HG03103 (cell line): ENCODE data around the gene CAMK1G.

Source experiments
- ATAC-seq: cut with Tn5 transposase; IDR thresholded peaks from one replicate; pipeline ENCODE4 v1.9.1; 2021; ENCODE audit warnings: low read depth; ENCODE audit not compliant: unreplicated experiment

The CAMK1G gene

DNA sequence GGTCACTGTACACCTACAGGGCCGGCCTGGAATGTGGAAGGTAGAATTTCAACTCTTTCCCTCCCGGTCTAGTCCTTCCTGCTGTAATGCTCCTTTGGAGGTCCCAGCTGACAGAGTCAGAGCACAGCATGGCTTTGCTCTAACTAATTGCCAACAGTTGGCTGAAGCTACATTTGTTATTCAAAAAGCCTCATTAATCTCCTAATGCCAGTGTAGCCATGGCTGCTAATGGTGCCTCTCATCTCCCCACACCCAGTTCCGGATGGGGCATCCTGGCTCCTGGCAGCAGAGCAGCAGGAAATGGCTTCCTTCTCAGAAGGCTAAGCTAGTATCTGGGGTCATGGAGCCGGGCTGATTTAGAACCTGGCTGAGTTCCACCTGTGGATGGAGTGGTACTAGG lies 18.7 kb upstream of the CAMK1G start:
- ATAC-seq: no peak

GRCh38 chr1:209565759-209566678 lies 17.5 kb upstream of the CAMK1G start:
- peak; percentile 86 for ATAC-seq

- no peak for ATAC-seq
These were observed 15.8 kb upstream of the CAMK1G start for GRCh38 chr1:209567698-209568175.

GRCh38 chr1:209569455-209570207 lies 13.9 kb upstream of the CAMK1G start:
- no peak for ATAC-seq

- no peak for ATAC-seq
These were observed 12.8 kb upstream of the CAMK1G start for GRCh38 chr1:209570743-209571142.

DNA sequence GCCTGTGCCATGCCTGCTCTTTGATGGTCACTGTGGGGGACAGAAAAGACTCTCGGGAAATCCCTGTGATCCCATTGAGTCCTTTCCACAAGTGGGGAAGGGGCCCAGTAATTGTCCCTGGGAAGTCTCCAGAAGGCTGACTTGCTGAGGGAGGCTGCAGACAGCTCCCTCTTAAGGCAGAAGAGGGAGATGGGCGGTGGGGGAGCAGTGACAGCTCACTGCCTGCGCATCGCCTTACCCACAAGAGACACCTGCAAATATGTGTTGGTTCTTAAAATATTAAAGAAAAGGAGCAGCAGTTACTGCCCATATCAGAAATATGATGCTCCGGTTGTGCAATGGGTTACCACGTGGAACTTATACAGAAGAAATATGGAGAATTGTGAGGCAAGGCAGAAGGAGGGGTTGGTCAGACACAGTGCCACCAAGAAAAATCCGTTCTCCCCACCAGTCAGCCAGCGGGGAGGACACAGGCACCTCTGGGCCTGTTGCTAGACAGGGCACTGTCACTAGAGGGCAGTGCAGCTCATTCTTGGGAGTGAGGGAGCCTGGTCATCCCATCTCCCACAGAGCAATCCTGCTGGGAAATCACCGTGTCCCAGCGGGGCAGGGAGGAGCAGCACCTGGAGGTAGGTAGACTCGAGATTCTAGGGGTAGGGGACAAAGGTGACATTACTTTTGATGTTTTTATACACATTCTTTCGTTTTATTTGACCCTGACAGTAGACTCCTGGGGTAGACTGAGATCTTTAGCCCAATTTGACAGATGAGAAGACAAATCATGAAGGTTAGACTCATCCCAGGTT lies 6.9 kb upstream of the CAMK1G start:
- peak; percentile 86 for ATAC-seq

DNA sequence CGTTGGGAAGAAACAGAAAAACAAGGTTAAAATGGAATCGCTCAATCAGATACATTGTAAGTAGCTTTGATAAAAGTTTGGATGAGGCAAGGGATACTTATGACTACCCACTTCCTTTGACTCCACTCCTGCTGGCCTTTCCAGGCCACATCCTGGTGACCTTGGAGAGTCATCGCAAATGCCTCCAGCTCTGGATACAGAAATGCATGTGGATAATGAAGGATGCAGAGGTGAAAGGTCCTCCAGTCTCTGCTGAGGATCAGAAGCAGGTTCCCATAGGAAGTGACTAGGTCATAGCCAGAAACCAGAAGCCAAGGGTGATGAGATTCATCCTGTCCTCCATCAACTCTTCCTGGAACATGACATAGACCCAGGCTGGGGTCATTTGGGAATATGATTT lies 6.2 kb upstream of the CAMK1G start:
- ATAC-seq: no peak

DNA sequence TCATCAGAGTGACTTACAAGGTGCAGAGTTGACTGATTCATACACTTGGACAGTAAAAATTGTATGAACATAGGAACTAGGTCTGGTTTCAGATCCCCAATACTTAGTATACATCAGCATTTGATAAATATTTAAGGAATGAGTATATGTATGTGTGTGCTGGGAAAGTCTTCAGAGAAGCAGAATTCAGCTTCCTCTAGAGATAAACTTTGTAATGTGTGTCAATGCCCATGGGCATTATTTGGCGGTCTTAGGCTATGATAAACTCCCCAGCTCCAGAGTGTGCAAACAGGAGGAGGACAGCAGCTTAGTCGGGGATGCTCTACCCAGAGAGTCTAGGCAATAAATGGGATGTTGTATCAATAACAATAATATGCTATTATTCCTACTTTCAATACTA lies 2.9 kb upstream of the CAMK1G start:
- ATAC-seq: no peak

DNA sequence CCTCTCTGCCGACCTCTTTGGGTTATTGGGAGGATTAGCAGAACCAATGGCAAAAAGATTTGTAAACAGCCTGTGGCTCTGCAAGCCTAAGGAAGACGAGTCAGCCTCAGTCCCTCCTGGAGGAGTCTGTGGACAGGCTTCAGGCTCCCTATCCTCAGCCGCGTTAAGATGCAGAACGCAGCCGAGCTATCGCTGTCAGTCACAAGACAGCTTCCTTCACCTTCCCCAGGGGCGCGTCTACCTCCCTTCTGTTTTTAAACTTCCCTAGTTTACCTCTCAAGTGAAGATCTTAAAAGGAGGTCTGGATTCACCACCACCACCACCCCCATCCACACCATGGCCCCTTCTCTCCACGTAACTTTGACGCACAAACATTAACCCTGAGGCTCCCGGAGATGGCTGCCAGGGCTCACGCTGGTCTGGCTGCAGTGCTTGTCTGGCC lies 738 bp downstream of the CAMK1G start:
- ATAC-seq: no peak

DNA sequence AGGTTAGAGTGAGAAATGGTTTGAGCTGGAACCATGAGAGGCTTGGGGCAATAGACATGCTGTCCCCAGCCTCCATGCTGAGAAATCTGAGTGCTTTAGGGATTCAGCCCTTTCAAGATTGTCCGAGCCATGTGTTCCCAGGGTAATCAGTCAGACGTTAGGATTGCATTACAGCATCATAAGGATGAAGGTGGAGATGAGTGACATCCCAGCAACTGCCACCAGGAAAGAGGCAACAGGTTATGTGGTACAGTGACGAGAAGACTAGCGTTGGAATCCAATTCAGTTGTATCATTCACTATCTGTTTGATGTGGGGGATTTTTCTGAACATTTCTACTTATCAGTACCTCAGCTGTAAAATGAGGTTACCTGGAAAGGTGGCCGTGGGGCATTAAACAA lies 1.7 kb downstream of the CAMK1G start:
- no peak for ATAC-seq

DNA sequence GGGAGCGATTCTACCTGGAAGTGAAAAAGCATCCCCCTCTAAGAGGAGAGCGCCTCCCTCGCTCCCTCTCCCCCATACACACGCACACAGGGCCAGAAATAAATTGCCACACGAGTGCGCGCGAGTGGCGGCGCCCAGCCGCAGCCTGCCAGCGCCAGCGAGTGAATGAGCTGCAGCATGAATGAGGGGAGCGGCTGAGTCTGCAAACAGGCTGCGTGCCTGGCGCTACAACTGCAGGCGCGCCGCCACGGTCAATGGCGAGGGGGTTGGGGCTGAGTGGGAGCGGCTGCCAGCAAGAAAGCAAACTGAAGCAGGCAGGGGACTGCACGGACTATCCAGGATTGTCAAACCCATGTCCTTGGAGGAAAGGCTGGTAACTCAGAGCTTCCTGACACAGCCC lies 2.2 kb downstream of the CAMK1G start:
- no peak for ATAC-seq

DNA sequence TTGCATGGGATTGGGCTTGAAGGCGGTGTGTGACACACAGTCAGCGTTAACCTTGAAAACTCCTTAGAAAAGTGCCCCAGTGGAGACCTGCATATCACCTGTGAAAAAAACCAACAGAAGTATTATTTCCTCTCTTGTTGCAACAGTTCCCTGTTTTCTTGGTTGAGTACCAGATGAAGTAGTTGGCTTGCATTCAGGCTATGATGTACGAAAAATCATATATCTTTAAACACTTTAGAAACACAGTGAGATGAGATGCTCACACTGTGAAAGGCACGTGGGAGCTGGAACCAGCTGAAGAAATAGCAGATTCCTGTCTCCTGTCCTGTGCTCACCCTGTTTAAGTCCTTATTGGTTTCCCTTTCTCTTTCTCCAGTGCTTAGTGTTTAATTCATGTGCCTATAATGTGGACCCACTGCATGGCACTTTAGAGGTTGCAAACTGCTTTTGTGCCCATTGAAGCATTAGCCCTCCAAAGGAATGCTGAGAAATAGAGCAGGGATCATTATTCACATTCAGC lies 2.8 kb downstream of the CAMK1G start:
- no peak for ATAC-seq

DNA sequence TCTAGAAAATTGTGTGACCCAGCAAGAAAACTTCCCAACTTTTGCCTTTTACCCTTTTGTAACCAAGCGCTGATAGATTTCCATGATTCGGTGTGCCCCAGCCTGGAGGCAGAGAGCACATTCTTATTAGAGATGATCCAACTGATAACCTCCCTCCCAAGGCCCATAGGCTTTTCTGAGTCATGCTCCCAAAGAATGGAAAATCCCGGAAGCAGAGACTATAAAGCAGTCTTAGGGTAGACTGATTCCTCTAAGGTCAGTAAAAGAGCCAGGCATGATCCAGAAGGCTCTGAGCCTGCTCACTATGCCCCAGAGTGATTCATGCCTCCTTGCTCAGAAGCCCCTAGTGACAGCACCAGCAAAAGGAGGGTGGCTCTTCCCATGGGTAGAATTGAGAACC lies 4.3 kb downstream of the CAMK1G start:
- ATAC-seq: no peak

DNA sequence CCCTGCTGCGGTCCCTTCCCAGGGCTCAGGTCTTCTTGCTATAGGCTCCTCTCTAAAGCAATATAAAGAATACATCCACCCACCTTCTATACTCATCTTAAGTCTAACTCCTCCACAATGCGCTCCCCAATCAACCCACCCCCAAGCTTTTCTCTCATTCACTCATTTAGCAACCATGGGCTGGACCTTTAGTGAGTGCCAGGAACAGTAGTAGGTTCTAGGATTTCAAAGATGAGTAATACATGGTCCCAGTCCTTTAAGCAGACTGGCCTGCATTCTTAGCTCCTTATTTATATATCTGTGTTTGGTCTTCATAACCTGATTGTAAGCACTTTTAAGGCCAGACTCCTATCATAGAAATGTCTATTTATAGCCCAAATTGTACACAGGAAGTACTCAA lies 5.9 kb downstream of the CAMK1G start:
- no peak for ATAC-seq

DNA sequence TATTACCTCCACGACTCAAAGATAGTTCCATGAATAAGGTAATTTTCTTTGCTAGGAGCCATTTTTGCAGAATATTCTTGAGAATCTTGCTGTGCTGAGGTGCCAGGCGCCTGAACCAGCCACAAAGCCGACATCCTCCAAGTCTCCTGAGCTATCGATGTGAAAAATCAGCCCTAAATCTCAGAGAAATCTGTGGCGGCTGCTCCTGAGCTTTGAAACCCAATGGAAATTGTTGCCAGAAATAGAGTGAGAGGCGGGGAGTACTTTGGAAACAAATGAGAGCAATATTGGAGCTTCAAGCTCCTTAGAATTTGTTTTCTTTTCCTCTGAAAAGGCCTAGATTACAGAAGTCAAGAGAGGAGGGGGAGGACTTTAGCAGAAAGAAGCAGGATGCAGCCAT lies 6.3 kb downstream of the CAMK1G start:
- no peak for ATAC-seq

- no peak for ATAC-seq
These were observed 6.9 kb downstream of the CAMK1G start for GRCh38 chr1:209590405-209590804.

- ATAC-seq: no peak
These were observed 10.2 kb downstream of the CAMK1G start for GRCh38 chr1:209593747-209594146.

- ATAC-seq: no peak
These were observed 10.9 kb downstream of the CAMK1G start for GRCh38 chr1:209594440-209594839.

- no peak for ATAC-seq
These were observed 11.5 kb downstream of the CAMK1G start for GRCh38 chr1:209595028-209595427.

DNA sequence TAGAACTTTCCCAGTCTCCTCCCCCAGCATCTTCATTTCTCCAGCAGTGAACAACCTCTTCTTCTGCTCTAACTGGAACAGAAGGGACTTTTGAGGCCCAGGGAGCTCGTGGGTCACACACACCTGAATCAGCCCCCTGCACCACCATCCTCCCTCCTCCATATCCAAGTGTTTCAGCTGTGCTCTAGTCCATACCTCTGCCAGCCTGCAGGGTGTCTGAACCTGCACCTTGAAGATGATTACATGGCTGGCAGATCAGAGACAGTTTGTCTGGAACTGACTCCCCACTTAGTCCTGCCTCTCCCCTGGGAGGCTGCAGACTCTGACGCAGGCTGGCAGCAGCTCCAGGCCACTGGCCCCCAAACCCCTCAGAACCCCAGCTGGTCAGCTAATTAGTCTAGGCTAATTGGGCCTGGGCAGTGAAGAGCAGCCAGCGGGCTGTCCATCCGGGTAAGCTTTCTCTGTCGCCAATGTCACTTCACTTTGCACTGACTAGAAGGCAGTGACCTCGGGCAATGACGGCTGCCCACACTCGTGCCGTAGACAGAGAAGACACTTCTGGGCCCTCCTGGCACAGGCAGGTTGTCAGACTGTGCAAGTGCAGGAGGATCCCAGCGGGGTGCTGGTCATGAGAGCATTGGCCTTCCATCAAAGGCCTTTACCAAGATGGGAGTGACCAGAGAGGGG lies 12.2 kb downstream of the CAMK1G start:
- ATAC-seq: no peak
